Measurements from ENCODE around the gene PGM5. TPM values are rescaled to one million over a fixed set of nuclear protein-coding genes. Genes with fewer than 3 reads are reported as not detected.

Gene PGM5
- total RNA-seq, 1 experiment from 2014 or later: 75.5 TPM

DNA sequence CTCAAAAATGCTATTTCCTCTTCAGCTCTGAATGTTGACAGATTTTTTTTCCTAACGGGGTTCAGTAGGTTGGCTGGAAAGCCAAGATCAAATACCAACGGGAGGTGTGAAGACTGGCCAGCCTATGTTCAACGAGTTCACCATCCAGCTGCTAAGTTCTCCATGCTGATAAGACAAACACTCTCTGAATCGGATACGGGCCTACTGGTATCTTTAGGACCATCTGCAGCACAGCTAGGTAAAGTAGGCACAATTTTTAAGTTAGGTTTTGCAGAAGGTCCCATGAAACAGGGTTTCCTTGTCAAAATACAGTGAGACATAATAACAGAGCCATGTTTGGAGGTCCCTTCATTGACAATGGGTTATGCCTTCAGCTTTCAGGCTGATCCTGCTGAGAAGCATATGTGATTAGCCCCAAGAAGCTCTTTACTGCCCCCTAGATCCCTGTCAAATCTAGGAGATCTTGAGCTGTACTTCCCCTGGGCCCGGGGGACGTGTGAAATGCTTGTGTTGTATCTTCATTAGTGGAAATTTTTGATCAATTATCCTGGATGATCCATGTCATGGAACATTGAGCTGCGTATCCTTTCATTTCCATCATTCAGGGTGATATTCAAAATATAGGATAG lies 60.6 kb downstream of the PGM5 start:
- Histone ChIP-seq H3K9me2 (replicated peaks; ENCODE audit: low read length) (no peaks in the 10 kb centered on the region), H3K79me2 (ENCODE audit: low read length) (no peaks in the 10 kb centered on the region), H3K36me3 (ENCODE audit: low read depth, low read length) (peaks cover 7% of the 10 kb centered on the region), H4K20me1 (ENCODE audit: low read length) (no peaks in the 10 kb centered on the region), H3K4me1 (ENCODE audit: insufficient read depth, low read length) (no peaks in the 10 kb centered on the region), H3K9me3 (ENCODE audit: low read length) (no peaks in the 10 kb centered on the region), H3K9ac (ENCODE audit: low read length) (no peak overlapping the region), H3K27me3 (ENCODE audit: low read length) (no peaks in the 10 kb centered on the region), H3K4me3 (ENCODE audit: low read length) (no peak overlapping the region), H3K27ac (ENCODE audit: low read length) (no peak overlapping the region), H2AFZ (ENCODE audit: low read length) (no peak overlapping the region), H3F3A (ENCODE audit: low read length, unreplicated experiment) (no peaks in the 10 kb centered on the region), H3K4me2 (ENCODE audit: low read length) (no peak overlapping the region)
- no peak for TF ChIP-seq EZH2 (IDR thresholded peaks at IDR 0.05; ENCODE audit: low read length, unreplicated experiment)
- TF ChIP-seq, protein P1, sequence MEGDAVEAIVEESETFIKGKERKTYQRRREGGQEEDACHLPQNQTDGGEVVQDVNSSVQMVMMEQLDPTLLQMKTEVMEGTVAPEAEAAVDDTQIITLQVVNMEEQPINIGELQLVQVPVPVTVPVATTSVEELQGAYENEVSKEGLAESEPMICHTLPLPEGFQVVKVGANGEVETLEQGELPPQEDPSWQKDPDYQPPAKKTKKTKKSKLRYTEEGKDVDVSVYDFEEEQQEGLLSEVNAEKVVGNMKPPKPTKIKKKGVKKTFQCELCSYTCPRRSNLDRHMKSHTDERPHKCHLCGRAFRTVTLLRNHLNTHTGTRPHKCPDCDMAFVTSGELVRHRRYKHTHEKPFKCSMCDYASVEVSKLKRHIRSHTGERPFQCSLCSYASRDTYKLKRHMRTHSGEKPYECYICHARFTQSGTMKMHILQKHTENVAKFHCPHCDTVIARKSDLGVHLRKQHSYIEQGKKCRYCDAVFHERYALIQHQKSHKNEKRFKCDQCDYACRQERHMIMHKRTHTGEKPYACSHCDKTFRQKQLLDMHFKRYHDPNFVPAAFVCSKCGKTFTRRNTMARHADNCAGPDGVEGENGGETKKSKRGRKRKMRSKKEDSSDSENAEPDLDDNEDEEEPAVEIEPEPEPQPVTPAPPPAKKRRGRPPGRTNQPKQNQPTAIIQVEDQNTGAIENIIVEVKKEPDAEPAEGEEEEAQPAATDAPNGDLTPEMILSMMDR (conservative IDR thresholded peaks at IDR 0.05; ENCODE audit: low read depth, low read length): peak; percentile 58
- no peak for ATAC-seq
- POLR2A ChIA-PET (ENCODE audit: unreplicated experiment): no interaction called here
- no TSS peak for BruUV-seq (replicated peaks)
- DNase-seq: peak; percentile 49
- intact Hi-C loops (cut with micrococcal nuclease): no loop called here
- CTCF ChIA-PET: interaction anchor here (0.5 kb wide), 1 partner anchor 153 kb away, joined by 3 read pairs; no protein-coding TSS in a partner anchor

DNA sequence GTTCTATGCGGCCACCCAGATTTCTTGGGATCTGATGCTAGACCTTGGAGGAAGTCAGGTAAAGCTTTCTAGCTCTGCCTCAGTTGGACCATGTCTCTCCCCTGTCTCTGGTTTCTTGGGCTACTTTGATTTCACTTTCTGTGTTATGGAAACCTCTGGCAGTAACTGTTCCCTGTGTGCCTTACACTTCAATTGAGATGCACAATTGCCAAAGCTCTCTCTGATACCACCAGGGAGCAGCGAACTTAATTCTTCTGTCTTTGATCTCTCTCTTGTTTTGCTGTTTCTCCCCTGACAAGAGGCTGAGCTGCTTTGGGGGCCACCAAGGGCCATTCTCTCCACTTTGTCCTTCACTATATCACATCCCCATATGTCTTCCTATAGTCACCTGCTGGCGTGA lies 61.4 kb downstream of the PGM5 start:
- TF ChIP-seq EZH2phosphoT487 (IDR thresholded peaks at IDR 0.05; ENCODE audit: borderline replicate concordance, low read length) (no peak), EZH2 (IDR thresholded peaks at IDR 0.05; ENCODE audit: low read length, unreplicated experiment) (no peak)
- TF ChIP-seq, protein P1 (conservative IDR thresholded peaks at IDR 0.05; ENCODE audit: low read depth, low read length): no peak
- Histone ChIP-seq H3K4me3 (ENCODE audit: low read length) (no peak overlapping the region), H3K9me3 (ENCODE audit: low read length) (no peaks in the 10 kb centered on the region), H3K4me1 (ENCODE audit: insufficient read depth, low read length) (no peaks in the 10 kb centered on the region), H3F3A (ENCODE audit: low read length, unreplicated experiment) (no peaks in the 10 kb centered on the region), H3K9me2 (replicated peaks; ENCODE audit: low read length) (no peaks in the 10 kb centered on the region), H3K79me2 (ENCODE audit: low read length) (no peaks in the 10 kb centered on the region), H4K20me1 (ENCODE audit: low read length) (no peaks in the 10 kb centered on the region), H3K27me3 (ENCODE audit: low read length) (no peaks in the 10 kb centered on the region), H2AFZ (ENCODE audit: low read length) (no peak overlapping the region), H3K36me3 (ENCODE audit: low read depth, low read length) (peaks cover 7% of the 10 kb centered on the region), H3K9ac (ENCODE audit: low read length) (no peak overlapping the region), H3K4me2 (ENCODE audit: low read length) (no peak overlapping the region), H3K27ac (ENCODE audit: low read length) (no peak overlapping the region)
- POLR2A ChIA-PET (ENCODE audit: unreplicated experiment): no interaction called here
- intact Hi-C loops (cut with micrococcal nuclease): no loop called here
- no peak for ATAC-seq
- BruUV-seq (replicated peaks): no TSS peak
- CTCF ChIA-PET: interaction anchor here (0.5 kb wide), 1 partner anchor 152 kb away, joined by 3 read pairs; no protein-coding TSS in a partner anchor
- DNase-seq: no peak

DNA sequence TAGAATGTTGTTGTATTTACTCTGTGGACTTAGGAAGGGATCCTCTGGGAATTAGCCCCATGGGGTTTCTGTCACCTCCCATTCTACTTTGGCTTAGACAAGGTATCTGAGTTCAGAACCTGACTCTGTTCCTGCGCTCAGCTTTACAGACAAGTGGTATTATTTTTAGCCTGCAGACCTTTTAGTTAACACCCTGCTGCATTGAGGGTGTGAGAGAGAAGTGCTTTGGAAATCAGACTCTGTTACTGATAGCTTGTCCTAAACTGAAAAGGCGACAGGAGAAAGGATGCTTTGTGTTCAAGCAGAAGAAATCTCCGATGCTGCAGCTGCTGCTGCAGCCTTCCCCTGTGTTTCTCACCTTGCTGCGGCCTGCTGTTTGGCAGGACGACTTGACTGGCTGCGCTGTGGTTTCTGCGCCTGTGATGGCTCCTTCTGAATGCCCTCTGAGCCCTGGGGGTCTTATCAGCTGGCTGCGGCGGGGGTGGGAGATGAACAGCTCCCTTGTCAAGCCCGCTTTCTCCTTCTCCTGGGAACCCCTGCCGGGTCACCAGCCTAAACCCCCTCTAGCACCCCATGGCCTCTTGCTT lies 61.9 kb downstream of the PGM5 start:
- TF ChIP-seq, protein P1 (conservative IDR thresholded peaks at IDR 0.05; ENCODE audit: low read depth, low read length): no peak
- TF ChIP-seq EZH2phosphoT487 (IDR thresholded peaks at IDR 0.05; ENCODE audit: borderline replicate concordance, low read length) (no peak), EZH2 (IDR thresholded peaks at IDR 0.05; ENCODE audit: low read length, unreplicated experiment) (no peak)
- intact Hi-C loops (cut with micrococcal nuclease): no loop called here
- CTCF ChIA-PET: interaction anchor here (0.6 to 0.7 kb wide), 2 partner anchors 92 to 361 kb away, joined by 3 to 4 read pairs; no protein-coding TSS in a partner anchor

More for the DNA sequence above, 61.9 kb downstream of the PGM5 start:
- no peak overlapping the region for H3K4me2 ChIP-seq (ENCODE audit: low read length)
- peaks cover 7% of the 10 kb centered on the region for H3K36me3 ChIP-seq (ENCODE audit: low read depth, low read length)
- H3K9ac ChIP-seq (ENCODE audit: low read length): no peak overlapping the region
- no peaks in the 10 kb centered on the region for H3F3A ChIP-seq (ENCODE audit: low read length, unreplicated experiment)
- no peaks in the 10 kb centered on the region for H3K4me1 ChIP-seq (ENCODE audit: insufficient read depth, low read length)
- H3K4me3 ChIP-seq (ENCODE audit: low read length): no peak overlapping the region
- no peaks in the 10 kb centered on the region for H4K20me1 ChIP-seq (ENCODE audit: low read length)
- no TSS peak for BruUV-seq (replicated peaks)
- ATAC-seq (no peak), DNase-seq (no peak)
- POLR2A ChIA-PET (ENCODE audit: unreplicated experiment): no interaction called here
- no peaks in the 10 kb centered on the region for H3K27me3 ChIP-seq (ENCODE audit: low read length)
- H3K9me2 ChIP-seq (replicated peaks; ENCODE audit: low read length): no peaks in the 10 kb centered on the region
- H3K79me2 ChIP-seq (ENCODE audit: low read length): no peaks in the 10 kb centered on the region
- H2AFZ ChIP-seq (ENCODE audit: low read length): no peak overlapping the region
- no peak overlapping the region for H3K27ac ChIP-seq (ENCODE audit: low read length)
- no peaks in the 10 kb centered on the region for H3K9me3 ChIP-seq (ENCODE audit: low read length)

Data from PC-3 (cell line).